ENCODE data around the gene ALDH4A1.

The ALDH4A1 gene

DNA sequence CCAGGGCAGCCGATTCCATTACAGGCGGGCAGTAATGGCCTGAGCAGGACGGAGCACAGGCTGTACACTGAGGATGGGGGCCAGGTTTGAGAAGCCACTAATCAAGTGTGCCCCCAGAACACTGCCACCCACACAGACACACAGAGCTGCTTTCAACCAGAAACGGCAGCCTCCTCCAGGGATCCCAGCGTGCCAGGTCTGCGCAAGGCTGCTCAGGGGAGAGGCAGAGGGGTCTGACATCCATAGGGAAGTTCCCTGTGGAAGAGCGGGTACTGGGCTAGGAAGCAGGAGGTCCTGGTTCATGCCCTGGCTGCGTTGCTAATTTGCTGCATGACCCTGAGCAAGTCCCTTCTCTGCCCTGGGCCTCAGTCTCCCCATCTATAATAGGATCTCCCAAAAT lies 26.1 kb upstream of the ALDH4A1 start:
- peak overlapping the region; percentile 94 for H3K27ac ChIP-seq (ENCODE audit: low read length)
- DNase-seq = no peak
- H3K4me1 ChIP-seq (ENCODE audit: insufficient read depth, low read length) = peaks cover 34% of the 10 kb centered on the region
- ATAC-seq (ENCODE audit: insufficient read depth, low read depth) = no peak
- H3K79me2 ChIP-seq (ENCODE audit: insufficient read depth, low read length) = no peaks in the 10 kb centered on the region
- peak overlapping the region; percentile 79 for H3K4me2 ChIP-seq (ENCODE audit: insufficient read depth, low read length)
- no peaks in the 10 kb centered on the region for H3K27me3 ChIP-seq (ENCODE audit: insufficient read depth, low read length, poor library complexity)
- H3K9ac ChIP-seq (ENCODE audit: low read depth, low read length) = peak overlapping the region; percentile 73; the same call in 1 of the 2 replicates
- H3K36me3 ChIP-seq (ENCODE audit: insufficient read depth, low read length) = no peaks in the 10 kb centered on the region
- no peak overlapping the region for H3K4me3 ChIP-seq (ENCODE audit: low read depth in 1 of 2, low read length in 2 of 2)
- peaks cover 13% of the 10 kb centered on the region; the same call in 1 of the 2 replicates for H4K20me1 ChIP-seq (ENCODE audit: insufficient read depth, low read length)
- no peak overlapping the region for H2AFZ ChIP-seq (ENCODE audit: low read depth, low read length)
- no peak for TF ChIP-seq EZH2 (IDR thresholded peaks at IDR 0.05; ENCODE audit: borderline replicate concordance, low read depth, low read length, severe bottlenecking)
- no peak for TF ChIP-seq CTCF (IDR thresholded peaks at IDR 0.05; ENCODE audit: borderline replicate concordance, extremely low read depth, low read length, poor library complexity, severe bottlenecking)
- no peaks in the 10 kb centered on the region for H3K9me3 ChIP-seq (ENCODE audit: insufficient read depth, low read length, severe bottlenecking)

GRCh38 chr1:18927654-18928272 lies 25.4 kb upstream of the ALDH4A1 start:
- H2AFZ ChIP-seq (ENCODE audit: low read depth, low read length) = 0 out of 2 replicates have a peak overlapping the region, but pooled peaks have one; percentile 81
- peak overlapping the region; percentile 79 for H3K4me2 ChIP-seq (ENCODE audit: insufficient read depth, low read length)
- DNase-seq (peak; percentile 77), ATAC-seq (ENCODE audit: insufficient read depth, low read depth) (peak; percentile 75)
- no peaks in the 10 kb centered on the region for H3K27me3 ChIP-seq (ENCODE audit: insufficient read depth, low read length, poor library complexity)
- no peak for TF ChIP-seq CTCF (IDR thresholded peaks at IDR 0.05; ENCODE audit: borderline replicate concordance, extremely low read depth, low read length, poor library complexity, severe bottlenecking)
- no peak for TF ChIP-seq EZH2 (IDR thresholded peaks at IDR 0.05; ENCODE audit: borderline replicate concordance, low read depth, low read length, severe bottlenecking)
- peak overlapping the region; percentile 73 for H3K9ac ChIP-seq (ENCODE audit: low read depth, low read length)
- peak overlapping the region in 1 of 2 experiments; percentile 60; a peak in 1 of 4 replicates for H3K4me3 ChIP-seq (ENCODE audit: low read depth in 1 of 2, low read length in 2 of 2)
- H4K20me1 ChIP-seq (ENCODE audit: insufficient read depth, low read length) = peaks cover 13% of the 10 kb centered on the region; the same call in 1 of the 2 replicates
- H3K27ac ChIP-seq (ENCODE audit: low read length) = peak overlapping the region; percentile 94
- no peaks in the 10 kb centered on the region for H3K9me3 ChIP-seq (ENCODE audit: insufficient read depth, low read length, severe bottlenecking)
- no peaks in the 10 kb centered on the region for H3K79me2 ChIP-seq (ENCODE audit: insufficient read depth, low read length)
- no peaks in the 10 kb centered on the region for H3K36me3 ChIP-seq (ENCODE audit: insufficient read depth, low read length)
- peaks cover 34% of the 10 kb centered on the region for H3K4me1 ChIP-seq (ENCODE audit: insufficient read depth, low read length)

GRCh38 chr1:18927082-18927653 lies 24.8 kb upstream of the ALDH4A1 start:
- Histone ChIP-seq H2AFZ (ENCODE audit: low read depth, low read length) (peak overlapping the region; percentile 81), H3K27ac (ENCODE audit: low read length) (peak overlapping the region; percentile 94), H3K79me2 (ENCODE audit: insufficient read depth, low read length) (no peaks in the 10 kb centered on the region), H4K20me1 (ENCODE audit: insufficient read depth, low read length) (peaks cover 15% of the 10 kb centered on the region; the same call in 1 of the 2 replicates), H3K27me3 (ENCODE audit: insufficient read depth, low read length, poor library complexity) (no peaks in the 10 kb centered on the region), H3K9ac (ENCODE audit: low read depth, low read length) (peak overlapping the region; percentile 73), H3K36me3 (ENCODE audit: insufficient read depth, low read length) (no peaks in the 10 kb centered on the region), H3K4me1 (ENCODE audit: insufficient read depth, low read length) (peaks cover 34% of the 10 kb centered on the region), H3K9me3 (ENCODE audit: insufficient read depth, low read length, severe bottlenecking) (no peaks in the 10 kb centered on the region), H3K4me3 (ENCODE audit: low read depth in 1 of 2, low read length in 2 of 2) (peak overlapping the region in 1 of 2 experiments; percentile 60; a peak in 2 of 4 replicates), H3K4me2 (ENCODE audit: insufficient read depth, low read length) (peak overlapping the region; percentile 79)
- TF ChIP-seq EZH2 (IDR thresholded peaks at IDR 0.05; ENCODE audit: borderline replicate concordance, low read depth, low read length, severe bottlenecking) (no peak), CTCF (IDR thresholded peaks at IDR 0.05; ENCODE audit: borderline replicate concordance, extremely low read depth, low read length, poor library complexity, severe bottlenecking) (no peak)
- DNase-seq (peak; percentile 73), ATAC-seq (ENCODE audit: insufficient read depth, low read depth) (peak; percentile 63)
